NB4 (cell line): ENCODE measurements around the gene NPLOC4.

Experiments
- DNase-seq: peaks from one replicate; pipeline ENCODE4 v3.0.0; 2010; ENCODE audit warnings: low read depth
- H3K4me3 ChIP-seq: one replicate; pipeline ENCODE4 v1.5.1; 2011; ENCODE audit warnings: mild to moderate bottlenecking, low read depth, low read length, moderate library complexity
- MYC ChIP-seq: IDR thresholded peaks from 2 replicates; pipeline ENCODE4 v1.6.1; 2011; ENCODE audit warnings: low read depth, low read length
- POLR2A ChIP-seq: IDR thresholded peaks from 2 replicates; pipeline ENCODE4 v1.6.1; 2011; ENCODE audit warnings: mild to moderate bottlenecking; ENCODE audit not compliant: insufficient read length; ENCODE audit errors: extremely low read depth
- TF ChIP-seq, protein P1 (sequence below): IDR thresholded peaks from one replicate; pipeline ENCODE4 v1.5.1; 2012; ENCODE audit warnings: low read depth, low read length
- TF ChIP-seq, protein P2 (sequence below): IDR thresholded peaks from 2 replicates; pipeline ENCODE4 v1.6.1; 2011; ENCODE audit warnings: low read depth, low read length

NPLOC4 gene

DNA sequence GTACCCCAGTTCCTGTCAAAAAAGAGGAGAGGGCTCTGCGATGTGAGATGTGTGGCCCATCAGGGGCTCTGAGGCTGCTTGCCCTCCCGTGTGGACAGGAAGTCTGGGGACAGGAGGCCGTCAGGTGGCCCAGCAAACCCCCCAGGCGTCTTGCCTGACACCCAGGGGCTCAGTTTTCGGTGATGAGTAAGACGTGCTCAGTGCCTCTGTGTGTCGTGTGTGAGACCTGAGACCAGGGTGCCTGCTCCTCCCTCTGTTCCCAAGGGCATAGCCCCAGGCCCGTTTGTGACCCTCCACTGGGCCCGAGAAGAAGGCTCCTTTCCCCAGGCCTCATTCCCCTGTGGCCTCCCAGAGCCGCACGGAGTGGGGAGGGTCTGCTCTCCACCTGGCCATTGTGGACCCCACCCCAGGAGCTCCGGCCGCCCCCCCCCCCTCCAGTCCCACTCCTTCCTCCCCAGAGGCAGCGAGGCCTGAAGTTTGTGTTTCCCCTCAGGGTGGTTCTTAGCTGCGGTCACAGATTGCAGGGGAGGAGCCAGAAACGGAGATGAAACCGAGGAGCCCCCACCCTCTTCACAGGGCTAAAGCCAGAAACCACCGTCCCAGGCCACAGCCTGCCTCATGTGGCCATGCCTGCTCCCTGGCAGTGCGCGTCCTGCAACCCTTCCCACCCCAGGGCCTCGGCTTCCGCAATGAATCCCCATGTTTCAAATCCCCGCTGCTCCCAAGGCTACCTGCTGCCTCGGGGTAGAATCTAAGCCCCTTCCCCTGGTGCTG lies 119.4 kb downstream of the NPLOC4 start:
- peak; percentile 17; the same call in 1 of the 2 replicates for TF ChIP-seq MYC
- TF ChIP-seq, protein P1, sequence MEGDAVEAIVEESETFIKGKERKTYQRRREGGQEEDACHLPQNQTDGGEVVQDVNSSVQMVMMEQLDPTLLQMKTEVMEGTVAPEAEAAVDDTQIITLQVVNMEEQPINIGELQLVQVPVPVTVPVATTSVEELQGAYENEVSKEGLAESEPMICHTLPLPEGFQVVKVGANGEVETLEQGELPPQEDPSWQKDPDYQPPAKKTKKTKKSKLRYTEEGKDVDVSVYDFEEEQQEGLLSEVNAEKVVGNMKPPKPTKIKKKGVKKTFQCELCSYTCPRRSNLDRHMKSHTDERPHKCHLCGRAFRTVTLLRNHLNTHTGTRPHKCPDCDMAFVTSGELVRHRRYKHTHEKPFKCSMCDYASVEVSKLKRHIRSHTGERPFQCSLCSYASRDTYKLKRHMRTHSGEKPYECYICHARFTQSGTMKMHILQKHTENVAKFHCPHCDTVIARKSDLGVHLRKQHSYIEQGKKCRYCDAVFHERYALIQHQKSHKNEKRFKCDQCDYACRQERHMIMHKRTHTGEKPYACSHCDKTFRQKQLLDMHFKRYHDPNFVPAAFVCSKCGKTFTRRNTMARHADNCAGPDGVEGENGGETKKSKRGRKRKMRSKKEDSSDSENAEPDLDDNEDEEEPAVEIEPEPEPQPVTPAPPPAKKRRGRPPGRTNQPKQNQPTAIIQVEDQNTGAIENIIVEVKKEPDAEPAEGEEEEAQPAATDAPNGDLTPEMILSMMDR, result no peak
- H3K4me3 ChIP-seq, result no peak overlapping the region
- peak; percentile 87 for DNase-seq

DNA sequence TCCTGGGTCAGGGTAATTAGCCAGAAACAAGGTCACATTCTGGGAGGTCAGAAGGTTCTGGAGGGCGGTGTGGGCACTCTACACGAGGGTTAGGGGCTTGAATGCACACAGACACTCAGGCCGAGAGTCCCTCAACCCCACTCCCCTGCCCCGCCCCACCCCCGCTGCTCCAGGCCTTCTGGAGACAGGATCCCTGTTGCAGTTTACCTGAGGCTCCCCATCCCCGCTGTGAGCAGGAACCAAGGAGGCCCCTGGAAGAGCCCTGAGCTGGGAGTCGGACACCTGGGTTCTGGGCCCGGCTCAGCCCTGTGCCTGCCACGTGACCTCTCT lies 119.9 kb downstream of the NPLOC4 start:
- no peak for DNase-seq
- H3K4me3 ChIP-seq, result no peak overlapping the region
- no peak for TF ChIP-seq POLR2A

DNA sequence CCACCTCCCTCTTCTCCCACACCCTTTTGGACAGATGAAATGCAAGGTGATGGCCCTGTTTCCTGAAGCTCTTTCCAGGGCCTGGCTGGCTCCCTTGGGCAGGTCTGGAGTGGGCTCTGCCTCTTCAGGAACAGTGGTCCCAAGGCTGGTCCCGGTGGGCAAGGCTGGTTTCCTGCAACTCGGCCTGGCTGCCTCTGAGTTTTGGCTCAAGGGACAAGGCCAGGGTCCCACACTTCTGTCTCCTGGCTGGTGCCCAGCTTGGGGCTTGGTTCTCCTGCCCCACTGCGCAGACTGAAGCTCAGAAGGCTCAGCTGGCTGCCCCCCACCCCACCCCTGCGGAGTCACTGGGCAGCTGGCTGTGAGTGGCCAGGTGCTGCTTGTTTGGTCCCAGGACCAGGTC lies 120.5 kb downstream of the NPLOC4 start:
- no peak overlapping the region for H3K4me3 ChIP-seq
- TF ChIP-seq, protein P1, result no peak
- TF ChIP-seq, protein P2, sequence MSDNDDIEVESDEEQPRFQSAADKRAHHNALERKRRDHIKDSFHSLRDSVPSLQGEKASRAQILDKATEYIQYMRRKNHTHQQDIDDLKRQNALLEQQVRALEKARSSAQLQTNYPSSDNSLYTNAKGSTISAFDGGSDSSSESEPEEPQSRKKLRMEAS, result no peak
- TF ChIP-seq POLR2A (no peak), MYC (no peak)
- DNase-seq, result no peak

DNA sequence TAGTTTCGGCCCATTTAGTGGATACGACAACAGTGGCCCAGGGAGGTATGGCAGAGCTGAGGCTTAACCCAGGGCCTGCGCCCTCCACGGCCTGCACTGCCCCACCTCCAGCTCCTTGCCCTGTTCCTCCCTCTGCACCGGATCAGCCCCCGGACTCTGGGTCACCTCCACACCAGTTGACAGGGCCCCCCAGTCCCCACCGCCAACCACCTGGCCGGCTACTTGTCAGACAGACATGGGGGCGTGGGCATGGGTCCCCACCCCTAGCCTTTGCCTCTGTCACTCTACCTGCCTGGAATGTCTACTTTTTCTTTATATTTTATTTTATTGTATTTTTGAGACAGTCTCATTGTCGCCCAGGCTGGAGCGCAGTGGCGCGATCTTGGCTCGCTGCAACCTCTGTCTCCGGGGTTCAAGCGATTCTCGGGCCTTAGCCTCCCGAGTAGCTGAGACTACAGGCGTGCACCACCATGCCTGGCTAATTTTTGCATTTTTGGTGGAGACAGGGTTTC lies 121.3 kb downstream of the NPLOC4 start:
- no peak for DNase-seq
- H3K4me3 ChIP-seq, result no peak overlapping the region
- TF ChIP-seq, protein P2, result no peak
- TF ChIP-seq POLR2A, result no peak
- TF ChIP-seq, protein P1, result no peak

DNA sequence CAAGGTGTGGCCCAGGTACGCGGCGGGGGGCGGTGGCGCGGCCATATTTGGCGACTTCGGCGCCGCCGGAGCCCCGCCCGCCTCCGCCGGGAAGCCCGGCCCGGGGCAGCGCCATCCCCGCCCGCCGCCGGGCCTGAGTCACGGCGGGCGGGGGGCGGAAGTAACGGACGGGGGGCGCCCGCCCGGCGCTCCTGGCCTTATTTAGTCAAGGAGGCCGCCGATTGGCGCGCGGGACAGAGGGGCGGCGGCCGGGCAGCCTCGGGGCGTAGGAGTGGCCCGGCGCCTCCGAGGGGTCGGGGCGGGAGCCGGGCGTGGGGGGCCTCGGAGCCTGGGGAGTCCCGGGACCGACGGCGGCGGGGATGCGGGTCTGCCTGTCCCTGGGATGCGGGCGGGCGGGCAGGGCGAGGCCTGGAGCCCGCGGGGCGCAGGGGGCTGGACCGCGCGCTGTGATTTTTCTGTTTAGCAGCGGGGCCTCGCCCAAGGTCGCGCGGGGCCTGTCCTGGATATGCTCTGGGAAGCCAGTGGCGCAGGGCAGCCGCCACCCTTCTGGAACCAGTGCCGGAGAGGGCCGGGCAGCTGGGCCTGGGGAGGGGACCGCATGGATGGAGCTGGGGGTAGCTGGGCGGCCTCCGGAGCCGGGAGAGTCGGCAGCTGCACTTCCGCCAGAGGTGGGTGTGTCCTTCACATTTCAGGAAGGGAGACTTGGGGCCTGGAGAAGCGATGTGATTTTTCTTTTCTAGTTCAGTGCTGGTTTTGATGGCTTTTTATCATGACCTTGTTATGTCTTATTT lies 122.0 kb downstream of the NPLOC4 start:
- H3K4me3 ChIP-seq, result no peak overlapping the region
- TF ChIP-seq MYC, result no peak
- TF ChIP-seq POLR2A, result peak; percentile 13
- DNase-seq, result peak; percentile 69

DNA sequence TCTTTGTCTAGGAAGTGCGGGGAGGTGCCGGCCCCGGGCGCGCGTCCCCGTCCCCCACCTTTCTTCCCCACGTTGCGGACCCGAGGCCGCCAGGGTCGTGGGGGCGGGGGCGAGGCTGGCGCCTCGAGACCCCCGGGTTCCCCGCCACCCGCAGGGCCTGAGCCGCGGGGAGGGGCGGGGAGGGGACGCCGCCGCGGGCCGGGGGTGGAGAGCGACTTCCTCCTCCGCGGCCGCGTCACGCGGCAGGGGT lies 122.5 kb downstream of the NPLOC4 start:
- TF ChIP-seq, protein P1, result no peak
- TF ChIP-seq POLR2A (no peak), MYC (no peak)
- TF ChIP-seq, protein P2, result no peak
- H3K4me3 ChIP-seq, result peak overlapping the region; percentile 34
- DNase-seq, result no peak

DNA sequence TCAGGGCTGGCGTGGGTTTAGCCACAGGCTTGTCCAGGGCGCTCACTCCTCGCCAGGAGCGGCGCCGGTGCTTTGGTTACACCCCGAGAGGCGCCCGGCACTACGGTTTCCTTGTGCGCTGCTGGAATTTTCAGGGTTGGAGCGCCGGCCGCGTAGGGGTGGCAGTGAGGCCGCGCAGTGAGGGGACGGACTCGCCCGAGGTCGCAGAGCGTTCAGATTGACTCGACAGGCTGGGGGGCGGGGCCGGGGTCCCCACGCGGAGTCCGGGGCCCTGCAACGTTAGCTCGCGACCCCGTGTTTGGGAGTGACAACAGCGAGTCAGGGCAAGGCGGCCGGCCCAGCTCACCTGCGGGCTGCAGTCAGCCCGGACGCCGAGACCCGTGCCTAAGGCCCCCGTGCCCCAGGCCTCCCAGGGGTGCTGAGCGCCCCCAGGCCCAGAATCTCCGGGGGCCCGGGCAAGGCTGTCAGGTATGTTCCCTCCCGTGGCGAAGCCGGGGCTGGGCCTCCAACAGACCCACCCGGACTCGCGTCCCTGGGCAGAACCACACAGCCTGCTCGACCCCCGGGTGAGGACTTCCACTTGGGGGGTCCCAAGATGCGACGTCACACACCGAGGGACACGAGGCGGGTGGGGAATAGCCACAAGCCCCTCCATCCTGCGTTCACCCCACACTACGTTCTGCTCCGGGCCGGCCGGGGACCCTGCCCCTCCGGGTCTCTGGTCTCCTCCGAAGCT lies 123.0 kb downstream of the NPLOC4 start:
- H3K4me3 ChIP-seq, result peak overlapping the region; percentile 38
- TF ChIP-seq, protein P1, result no peak
- TF ChIP-seq, protein P2, result no peak
- TF ChIP-seq MYC, result no peak
- no peak for TF ChIP-seq POLR2A
- peak; percentile 66 for DNase-seq
